ENCODE measurements around the gene LMBRD1. TPM values are rescaled to one million over a fixed set of nuclear protein-coding genes. Genes with fewer than 3 reads are reported as not detected.

LMBRD1 gene
- total and polyA plus RNA-seq, 2 of the 13 experiments (the other 11 are each of a cell fraction or from before 2014, with no cell fraction given) = 18.9 to 21.5 TPM

DNA sequence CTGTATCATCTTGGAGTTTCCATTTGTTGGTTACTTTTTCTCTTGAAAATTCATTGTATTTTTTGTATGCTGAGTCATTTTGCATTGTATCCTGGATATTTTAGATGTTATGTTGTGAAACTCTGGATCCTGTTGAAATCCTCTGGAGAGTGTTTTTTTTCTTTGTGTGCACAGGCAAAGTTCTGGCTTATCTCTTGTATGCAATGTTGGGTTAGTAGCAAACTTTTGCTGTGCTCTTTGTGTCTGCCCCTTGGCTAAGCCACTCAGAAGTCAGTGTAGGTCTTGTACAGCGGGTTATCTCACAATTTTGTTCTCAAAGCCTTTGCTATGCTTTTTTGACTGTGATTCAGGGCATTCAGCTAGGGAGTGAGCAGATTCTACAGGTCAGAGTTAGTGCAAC, 29.1 kb upstream of the LMBRD1 start:
- BruUV-seq (replicated peaks) = no TSS peak
- DNase-seq (ENCODE audit: low spot score) = peak; percentile 67
- ChIA-PET CTCF (ENCODE audit: low intra/inter-chr PET ratio, low total read pairs) (no interaction called here), POLR2A (no interaction called here)
- no peaks in the 10 kb centered on the region for H3K79me2 ChIP-seq (ENCODE audit: insufficient read depth, low read length)
- no peaks in the 10 kb centered on the region for H3K9me3 ChIP-seq (ENCODE audit: low read length)
- intact Hi-C loops (cut with micrococcal nuclease; ENCODE audit: unreplicated experiment) = no loop called here
- H3K4me3 ChIP-seq (replicated peaks in 1 of 3; ENCODE audit: insufficient read depth in 1 of 3, low read depth in 2 of 3, low read length in 3 of 3) = no peak overlapping the region
- peaks cover 9% of the 10 kb centered on the region for H3K4me1 ChIP-seq (ENCODE audit: insufficient read depth, low read length)
- H4K20me1 ChIP-seq (ENCODE audit: insufficient read depth, low read length) = no peaks in the 10 kb centered on the region
- FAIRE-seq = peak; percentile 58
- H3K9ac ChIP-seq (ENCODE audit: insufficient read depth, low read depth, low read length) = no peak overlapping the region
- no peak overlapping the region for H3K27ac ChIP-seq (ENCODE audit: extremely low read length, insufficient read depth, low read length)
- in situ Hi-C loops (cut with HindIII; ENCODE audit: extremely low pct_ligation_motif_present, low pct_unique_long_range_greater_than_20kb) = no loop called here
- ATAC-seq = peak; percentile 96
- H3K4me2 ChIP-seq (ENCODE audit: low read depth, low read length) = peak overlapping the region; percentile 23; the same call in 1 of the 2 replicates
- no peaks in the 10 kb centered on the region for H3K27me3 ChIP-seq (ENCODE audit: control insufficient read depth in 1 of 2, insufficient read depth in 2 of 2, low read length in 2 of 2)
- no peaks in the 10 kb centered on the region for H3K36me3 ChIP-seq (replicated peaks in 1 of 2; ENCODE audit: control insufficient read depth in 1 of 2, insufficient read depth in 2 of 2, low read length in 2 of 2)
- peak overlapping the region; percentile 15 for H2AFZ ChIP-seq (ENCODE audit: low read length)
- 0% methylated on average over 1 of the region's 1 CpG for WGBS (ENCODE audit: low lambda C conversion rate)
- TF ChIP-seq, protein P1, sequence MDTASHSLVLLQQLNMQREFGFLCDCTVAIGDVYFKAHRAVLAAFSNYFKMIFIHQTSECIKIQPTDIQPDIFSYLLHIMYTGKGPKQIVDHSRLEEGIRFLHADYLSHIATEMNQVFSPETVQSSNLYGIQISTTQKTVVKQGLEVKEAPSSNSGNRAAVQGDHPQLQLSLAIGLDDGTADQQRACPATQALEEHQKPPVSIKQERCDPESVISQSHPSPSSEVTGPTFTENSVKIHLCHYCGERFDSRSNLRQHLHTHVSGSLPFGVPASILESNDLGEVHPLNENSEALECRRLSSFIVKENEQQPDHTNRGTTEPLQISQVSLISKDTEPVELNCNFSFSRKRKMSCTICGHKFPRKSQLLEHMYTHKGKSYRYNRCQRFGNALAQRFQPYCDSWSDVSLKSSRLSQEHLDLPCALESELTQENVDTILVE (CRISPR knock-in tag; IDR thresholded peaks at IDR 0.05) = no peak
- TF ChIP-seq, protein P2, sequence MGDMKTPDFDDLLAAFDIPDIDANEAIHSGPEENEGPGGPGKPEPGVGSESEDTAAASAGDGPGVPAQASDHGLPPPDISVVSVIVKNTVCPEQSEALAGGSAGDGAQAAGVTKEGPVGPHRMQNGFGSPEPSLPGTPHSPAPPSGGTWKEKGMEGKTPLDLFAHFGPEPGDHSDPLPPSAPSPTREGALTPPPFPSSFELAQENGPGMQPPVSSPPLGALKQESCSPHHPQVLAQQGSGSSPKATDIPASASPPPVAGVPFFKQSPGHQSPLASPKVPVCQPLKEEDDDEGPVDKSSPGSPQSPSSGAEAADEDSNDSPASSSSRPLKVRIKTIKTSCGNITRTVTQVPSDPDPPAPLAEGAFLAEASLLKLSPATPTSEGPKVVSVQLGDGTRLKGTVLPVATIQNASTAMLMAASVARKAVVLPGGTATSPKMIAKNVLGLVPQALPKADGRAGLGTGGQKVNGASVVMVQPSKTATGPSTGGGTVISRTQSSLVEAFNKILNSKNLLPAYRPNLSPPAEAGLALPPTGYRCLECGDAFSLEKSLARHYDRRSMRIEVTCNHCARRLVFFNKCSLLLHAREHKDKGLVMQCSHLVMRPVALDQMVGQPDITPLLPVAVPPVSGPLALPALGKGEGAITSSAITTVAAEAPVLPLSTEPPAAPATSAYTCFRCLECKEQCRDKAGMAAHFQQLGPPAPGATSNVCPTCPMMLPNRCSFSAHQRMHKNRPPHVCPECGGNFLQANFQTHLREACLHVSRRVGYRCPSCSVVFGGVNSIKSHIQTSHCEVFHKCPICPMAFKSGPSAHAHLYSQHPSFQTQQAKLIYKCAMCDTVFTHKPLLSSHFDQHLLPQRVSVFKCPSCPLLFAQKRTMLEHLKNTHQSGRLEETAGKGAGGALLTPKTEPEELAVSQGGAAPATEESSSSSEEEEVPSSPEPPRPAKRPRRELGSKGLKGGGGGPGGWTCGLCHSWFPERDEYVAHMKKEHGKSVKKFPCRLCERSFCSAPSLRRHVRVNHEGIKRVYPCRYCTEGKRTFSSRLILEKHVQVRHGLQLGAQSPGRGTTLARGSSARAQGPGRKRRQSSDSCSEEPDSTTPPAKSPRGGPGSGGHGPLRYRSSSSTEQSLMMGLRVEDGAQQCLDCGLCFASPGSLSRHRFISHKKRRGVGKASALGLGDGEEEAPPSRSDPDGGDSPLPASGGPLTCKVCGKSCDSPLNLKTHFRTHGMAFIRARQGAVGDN (CRISPR knock-in tag; IDR thresholded peaks at IDR 0.05) = no peak
- TF ChIP-seq ZNF362 (CRISPR knock-in tag; IDR thresholded peaks at IDR 0.05; ENCODE audit: borderline replicate concordance) = peak; percentile 55; the same call in 1 of the 2 replicates
- TF ChIP-seq USF2 (IDR thresholded peaks at IDR 0.05; ENCODE audit: low read depth, low read length) = no peak
- no peak for TF ChIP-seq USF2 (CRISPR knock-in tag; IDR thresholded peaks at IDR 0.05; ENCODE audit: borderline replicate concordance)
- TF ChIP-seq KLF15 (CRISPR knock-in tag; IDR thresholded peaks at IDR 0.05; ENCODE audit: borderline replicate concordance) = no peak
- peak; percentile 58 for TF ChIP-seq NFE2L2 (IDR thresholded peaks at IDR 0.05; ENCODE audit: low read length)
- TF ChIP-seq ZNF605 (CRISPR knock-in tag; IDR thresholded peaks at IDR 0.05) = no peak
- TF ChIP-seq CEBPG (CRISPR knock-in tag; IDR thresholded peaks at IDR 0.05) = peak; percentile 16; the same call in 1 of the 2 replicates
- no peak for TF ChIP-seq SOX6 (IDR thresholded peaks at IDR 0.05)
- TF ChIP-seq SOX6 (CRISPR knock-in tag; IDR thresholded peaks at IDR 0.05) = 0 out of 2 replicates have a peak, but pooled peaks have one; percentile 17
- peak; percentile 66; the same call in 1 of the 2 replicates for TF ChIP-seq CEBPB (IDR thresholded peaks at IDR 0.05; ENCODE audit: borderline replicate concordance, low read depth, low read length)
- TF ChIP-seq ZNF839 (CRISPR knock-in tag; IDR thresholded peaks at IDR 0.05; ENCODE audit: borderline replicate concordance) = no peak
- TF ChIP-seq EP300 (IDR thresholded peaks at IDR 0.05; ENCODE audit: low read depth in 2 of 2, low read length in 2 of 2) = 0 out of 4 replicates have a peak, but pooled peaks of 1 of the 2 experiments have one; percentile 39
- no peak for TF ChIP-seq EP300 (CRISPR knock-in tag; IDR thresholded peaks at IDR 0.05; ENCODE audit: borderline replicate concordance)
- no peak for TF ChIP-seq ZNF777 (CRISPR knock-in tag; IDR thresholded peaks at IDR 0.05)
- TF ChIP-seq CREB1 (IDR thresholded peaks at IDR 0.05) = no peak
- no peak for TF ChIP-seq CREB1 (CRISPR knock-in tag; IDR thresholded peaks at IDR 0.05)

Measured in HepG2 (cell line).